Adipocyte (in vitro differentiated cells): Measurements from ENCODE around the gene RNF151.

ENCODE experiments used
- DNase-seq: peaks from one replicate; pipeline ENCODE4 v3.0.0-alpha.2; 2015; ENCODE audit warnings: low read depth
- H3K27me3 ChIP-seq: replicated peaks from 2 replicates; pipeline ENCODE4 v1.7.0; 2013; ENCODE audit warnings: mild to moderate bottlenecking, low read length, moderate library complexity; ENCODE audit not compliant: control insufficient read depth, insufficient read depth
- H3K36me3 ChIP-seq: 2 replicates; pipeline ENCODE4 v1.7.0; 2013; ENCODE audit warnings: low read length, mild to moderate bottlenecking, moderate library complexity; ENCODE audit not compliant: control insufficient read depth, insufficient read depth, severe bottlenecking
- H3K4me1 ChIP-seq: 2 replicates; pipeline ENCODE4 v1.7.0; 2013; ENCODE audit warnings: mild to moderate bottlenecking, low read length, moderate library complexity; ENCODE audit not compliant: control insufficient read depth, insufficient read depth
- H3K4me3 ChIP-seq: 2 replicates; pipeline ENCODE4 v1.7.0; 2013; ENCODE audit warnings: mild to moderate bottlenecking, low read length, moderate library complexity
- H3K9ac ChIP-seq: 2 replicates; pipeline ENCODE4 v1.7.0; 2013; ENCODE audit warnings: mild to moderate bottlenecking, low read length, moderate library complexity
- H3K9me3 ChIP-seq: 2 replicates; pipeline ENCODE4 v1.7.0; 2013; ENCODE audit warnings: mild to moderate bottlenecking, low read length, moderate library complexity; ENCODE audit not compliant: control insufficient read depth

RNF151 gene

GRCh38 chr16:2002406-2003230, 36.0 kb downstream of the RNF151 start:
- Histone ChIP-seq H3K27me3 (no peaks in the 10 kb centered on the region), H3K4me1 (peaks cover 47% of the 10 kb centered on the region), H3K4me3 (no peak overlapping the region), H3K9ac (no peak overlapping the region), H3K9me3 (no peaks in the 10 kb centered on the region), H3K36me3 (peaks cover 52% of the 10 kb centered on the region)
- DNase-seq: no peak

- H3K4me1 ChIP-seq: peaks cover 47% of the 10 kb centered on the region
- no peaks in the 10 kb centered on the region for H3K27me3 ChIP-seq
- H3K36me3 ChIP-seq: peaks cover 47% of the 10 kb centered on the region
- DNase-seq: no peak
- peak overlapping the region; percentile 37 for H3K9ac ChIP-seq
- no peak overlapping the region for H3K4me3 ChIP-seq
- no peaks in the 10 kb centered on the region for H3K9me3 ChIP-seq
Observed at GRCh38 chr16:2003231-2003826, 36.7 kb downstream of the RNF151 start.

GRCh38 chr16:2003827-2004641, 37.4 kb downstream of the RNF151 start:
- Histone ChIP-seq H3K27me3 (no peaks in the 10 kb centered on the region), H3K9ac (peak overlapping the region; percentile 37), H3K4me3 (no peak overlapping the region), H3K36me3 (peaks cover 46% of the 10 kb centered on the region), H3K4me1 (peaks cover 49% of the 10 kb centered on the region), H3K9me3 (no peaks in the 10 kb centered on the region)
- DNase-seq: peak; percentile 95

GRCh38 chr16:2004795-2005517, 38.3 kb downstream of the RNF151 start:
- Histone ChIP-seq H3K27me3 (no peaks in the 10 kb centered on the region), H3K4me3 (no peak overlapping the region), H3K4me1 (peaks cover 49% of the 10 kb centered on the region), H3K9me3 (no peaks in the 10 kb centered on the region), H3K9ac (peak overlapping the region; percentile 61), H3K36me3 (peaks cover 37% of the 10 kb centered on the region)
- DNase-seq: no peak

- peaks cover 30% of the 10 kb centered on the region for H3K36me3 ChIP-seq
- H3K4me1 ChIP-seq: peaks cover 55% of the 10 kb centered on the region
- H3K4me3 ChIP-seq: no peak overlapping the region
- no peaks in the 10 kb centered on the region for H3K9me3 ChIP-seq
- no peaks in the 10 kb centered on the region for H3K27me3 ChIP-seq
- DNase-seq: no peak
- peak overlapping the region; percentile 61 for H3K9ac ChIP-seq
Observed at GRCh38 chr16:2005646-2006045, 39.0 kb downstream of the RNF151 start.

- H3K4me1 ChIP-seq: peaks cover 55% of the 10 kb centered on the region
- H3K4me3 ChIP-seq: no peak overlapping the region
- no peaks in the 10 kb centered on the region for H3K9me3 ChIP-seq
Observed at GRCh38 chr16:2006317-2006716, 39.7 kb downstream of the RNF151 start.

GRCh38 chr16:2007081-2007836, 40.6 kb downstream of the RNF151 start:
- no peak for DNase-seq
- Histone ChIP-seq H3K4me3 (peak overlapping the region; percentile 89), H3K27me3 (no peaks in the 10 kb centered on the region), H3K4me1 (peaks cover 55% of the 10 kb centered on the region), H3K9me3 (no peaks in the 10 kb centered on the region), H3K9ac (peak overlapping the region; percentile 95), H3K36me3 (peaks cover 14% of the 10 kb centered on the region)

More at GRCh38 chr16:2006317-2006716, 39.7 kb downstream of the RNF151 start:
- Histone ChIP-seq H3K27me3 (no peaks in the 10 kb centered on the region), H3K9ac (peak overlapping the region; percentile 61), H3K36me3 (peaks cover 23% of the 10 kb centered on the region)
- no peak for DNase-seq

GRCh38 chr16:2008009-2008526, 41.4 kb downstream of the RNF151 start:
- H3K9ac ChIP-seq: peak overlapping the region; percentile 95
- peak overlapping the region; percentile 89 for H3K4me3 ChIP-seq
- DNase-seq: peak; percentile 20
- H3K36me3 ChIP-seq: peaks cover 6% of the 10 kb centered on the region
- H3K27me3 ChIP-seq: no peaks in the 10 kb centered on the region
- H3K4me1 ChIP-seq: peaks cover 55% of the 10 kb centered on the region
- no peaks in the 10 kb centered on the region for H3K9me3 ChIP-seq

GRCh38 chr16:2008631-2009163, 42.0 kb downstream of the RNF151 start:
- peak; percentile 79 for DNase-seq
- peaks cover 52% of the 10 kb centered on the region for H3K4me1 ChIP-seq
- no peaks in the 10 kb centered on the region for H3K27me3 ChIP-seq

GRCh38 chr16:2009164-2009711, 42.6 kb downstream of the RNF151 start:
- DNase-seq: peak; percentile 46
- Histone ChIP-seq H3K36me3 (no peaks in the 10 kb centered on the region), H3K9ac (peak overlapping the region; percentile 95)

More at GRCh38 chr16:2008631-2009163, 42.0 kb downstream of the RNF151 start:
- Histone ChIP-seq H3K36me3 (no peaks in the 10 kb centered on the region), H3K4me3 (peak overlapping the region; percentile 89), H3K9me3 (no peaks in the 10 kb centered on the region), H3K9ac (peak overlapping the region; percentile 95)

More at GRCh38 chr16:2009164-2009711, 42.6 kb downstream of the RNF151 start:
- Histone ChIP-seq H3K9me3 (no peaks in the 10 kb centered on the region), H3K27me3 (no peaks in the 10 kb centered on the region), H3K4me3 (peak overlapping the region; percentile 89), H3K4me1 (peaks cover 46% of the 10 kb centered on the region)
